ENCODE data around the gene ZBTB4. TPM values are rescaled to one million over a fixed set of nuclear protein-coding genes. Genes with fewer than 3 reads are reported as not detected.

The ZBTB4 gene
- total RNA-seq, 1 donor from 2014 or later: 51.0 TPM

- H3K4me3 Mint-ChIP-seq (ENCODE audit: unreplicated experiment): no peak overlapping the region
- no peaks in the 10 kb centered on the region for H3K27me3 Mint-ChIP-seq (ENCODE audit: low read depth)
- H3K36me3 Mint-ChIP-seq (ENCODE audit: low read depth): peaks cover 35% of the 10 kb centered on the region
- H3K9me3 Mint-ChIP-seq (ENCODE audit: low read depth): no peaks in the 10 kb centered on the region
- no peak overlapping the region for H3K27ac Mint-ChIP-seq (ENCODE audit: unreplicated experiment)
- TF ChIP-seq, protein P1, sequence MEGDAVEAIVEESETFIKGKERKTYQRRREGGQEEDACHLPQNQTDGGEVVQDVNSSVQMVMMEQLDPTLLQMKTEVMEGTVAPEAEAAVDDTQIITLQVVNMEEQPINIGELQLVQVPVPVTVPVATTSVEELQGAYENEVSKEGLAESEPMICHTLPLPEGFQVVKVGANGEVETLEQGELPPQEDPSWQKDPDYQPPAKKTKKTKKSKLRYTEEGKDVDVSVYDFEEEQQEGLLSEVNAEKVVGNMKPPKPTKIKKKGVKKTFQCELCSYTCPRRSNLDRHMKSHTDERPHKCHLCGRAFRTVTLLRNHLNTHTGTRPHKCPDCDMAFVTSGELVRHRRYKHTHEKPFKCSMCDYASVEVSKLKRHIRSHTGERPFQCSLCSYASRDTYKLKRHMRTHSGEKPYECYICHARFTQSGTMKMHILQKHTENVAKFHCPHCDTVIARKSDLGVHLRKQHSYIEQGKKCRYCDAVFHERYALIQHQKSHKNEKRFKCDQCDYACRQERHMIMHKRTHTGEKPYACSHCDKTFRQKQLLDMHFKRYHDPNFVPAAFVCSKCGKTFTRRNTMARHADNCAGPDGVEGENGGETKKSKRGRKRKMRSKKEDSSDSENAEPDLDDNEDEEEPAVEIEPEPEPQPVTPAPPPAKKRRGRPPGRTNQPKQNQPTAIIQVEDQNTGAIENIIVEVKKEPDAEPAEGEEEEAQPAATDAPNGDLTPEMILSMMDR (IDR thresholded peaks at IDR 0.05): no peak
- no peaks in the 10 kb centered on the region for H3K4me1 Mint-ChIP-seq (ENCODE audit: low read depth)
- no peak for DNase-seq (ENCODE audit: low spot score)
Observed at GRCh38 chr17:7413346-7413985, 66.0 kb downstream of the ZBTB4 start.

DNA sequence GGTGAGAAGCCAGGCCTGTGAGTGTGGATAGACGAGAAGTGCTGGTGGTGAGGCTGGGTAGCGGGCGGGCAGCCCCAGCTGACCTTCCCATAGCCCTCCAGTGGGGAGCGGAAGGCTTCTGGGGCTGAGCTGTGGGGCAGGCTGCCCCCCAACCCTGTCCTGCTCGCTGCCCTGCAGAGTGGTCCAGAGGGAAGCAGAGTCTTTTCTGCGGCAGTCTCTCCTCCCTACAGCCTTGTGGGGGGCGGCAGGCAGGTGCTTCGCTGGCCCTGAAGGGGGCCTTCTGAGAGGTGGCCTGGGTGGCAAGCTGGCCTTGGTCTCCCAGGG, 68.0 kb downstream of the ZBTB4 start:
- H3K27me3 Mint-ChIP-seq (ENCODE audit: low read depth): no peaks in the 10 kb centered on the region
- peaks cover 7% of the 10 kb centered on the region for H3K4me1 Mint-ChIP-seq (ENCODE audit: low read depth)
- H3K27ac Mint-ChIP-seq (ENCODE audit: unreplicated experiment): no peak overlapping the region
- H3K9me3 Mint-ChIP-seq (ENCODE audit: low read depth): no peaks in the 10 kb centered on the region
- TF ChIP-seq, protein P1 (IDR thresholded peaks at IDR 0.05): no peak
- H3K36me3 Mint-ChIP-seq (ENCODE audit: low read depth): peaks cover 32% of the 10 kb centered on the region
- H3K4me3 Mint-ChIP-seq (ENCODE audit: unreplicated experiment): no peak overlapping the region
- no peak for DNase-seq (ENCODE audit: low spot score)

GRCh38 chr17:7410634-7411426, 68.6 kb downstream of the ZBTB4 start:
- Mint-ChIP-seq H3K4me1 (ENCODE audit: low read depth) (peaks cover 13% of the 10 kb centered on the region), H3K9me3 (ENCODE audit: low read depth) (no peaks in the 10 kb centered on the region), H3K4me3 (ENCODE audit: unreplicated experiment) (no peak overlapping the region), H3K36me3 (ENCODE audit: low read depth) (peaks cover 28% of the 10 kb centered on the region), H3K27me3 (ENCODE audit: low read depth) (no peaks in the 10 kb centered on the region), H3K27ac (ENCODE audit: unreplicated experiment) (peak overlapping the region; percentile 6)
- TF ChIP-seq, protein P1 (IDR thresholded peaks at IDR 0.05): no peak
- DNase-seq (ENCODE audit: low spot score): no peak

DNA sequence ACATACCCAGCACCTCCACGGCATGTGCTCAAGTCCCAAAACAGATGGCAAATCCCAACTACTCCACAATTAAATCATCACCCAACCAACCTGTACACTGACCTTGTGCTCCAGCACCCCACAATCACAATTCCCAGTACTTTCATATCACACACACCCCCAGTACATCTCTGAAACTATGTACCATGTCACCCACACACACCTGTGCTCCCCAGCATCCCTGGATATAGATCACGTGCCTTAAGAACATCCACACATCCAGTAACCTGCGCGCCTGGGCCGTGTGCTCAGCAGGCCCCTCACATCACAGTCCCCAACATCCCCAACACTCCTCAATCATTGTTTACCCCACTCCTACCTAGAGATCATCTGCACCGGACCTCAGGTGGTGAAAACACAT, 69.7 kb downstream of the ZBTB4 start:
- DNase-seq (ENCODE audit: low spot score): no peak
- H3K27ac Mint-ChIP-seq (ENCODE audit: unreplicated experiment): no peak overlapping the region
- H3K4me1 Mint-ChIP-seq (ENCODE audit: low read depth): peaks cover 17% of the 10 kb centered on the region
- no peaks in the 10 kb centered on the region for H3K9me3 Mint-ChIP-seq (ENCODE audit: low read depth)
- TF ChIP-seq, protein P1 (IDR thresholded peaks at IDR 0.05): no peak
- peaks cover 23% of the 10 kb centered on the region for H3K36me3 Mint-ChIP-seq (ENCODE audit: low read depth)
- H3K27me3 Mint-ChIP-seq (ENCODE audit: low read depth): no peaks in the 10 kb centered on the region
- H3K4me3 Mint-ChIP-seq (ENCODE audit: unreplicated experiment): no peak overlapping the region

Other genes starting within 250 kb of the ZBTB4 start
- gene DVL2, start 245.1 kb downstream of the ZBTB4 start, total RNA-seq: 58.8 to 65.2 TPM (median 59.5 TPM) in 3 replicates
- gene PHF23, start 240.2 kb downstream of the ZBTB4 start, total RNA-seq: 49.5 to 57.8 TPM (median 53.1 TPM) in 3 replicates
- gene GABARAP, start 237.2 kb downstream of the ZBTB4 start, total RNA-seq: 449 to 459 TPM (median 455 TPM) in 3 replicates
- 105 to 118 TPM (median 111 TPM) in 3 replicates for gene CTDNEP1, start 227.9 kb downstream of the ZBTB4 start, total RNA-seq
- gene ELP5, start 227.4 kb downstream of the ZBTB4 start, total RNA-seq: 24.9 to 32.7 TPM (median 25.8 TPM) in 3 replicates
- 0.42 to 0.54 TPM (median 0.46 TPM) in 3 replicates for gene CLDN7, start 217.2 kb downstream of the ZBTB4 start, total RNA-seq
- 0.15 to 0.38 TPM (median 0.30 TPM) in 3 replicates for gene SLC2A4, start 197.9 kb downstream of the ZBTB4 start, total RNA-seq
- gene YBX2, start 185.0 kb downstream of the ZBTB4 start, total RNA-seq: 0.56 to 0.57 TPM in 2 of 3 replicates, not detected in the other
- gene EIF5A, start 172.0 kb downstream of the ZBTB4 start, total RNA-seq: 364 to 494 TPM (median 376 TPM) in 3 replicates
- gene GPS2, start 164.3 kb downstream of the ZBTB4 start, total RNA-seq: 43.9 to 64.9 TPM (median 55.3 TPM) in 3 replicates
- gene NEURL4, start 150.3 kb downstream of the ZBTB4 start, total RNA-seq: 28.0 to 43.3 TPM (median 32.4 TPM) in 3 replicates
- 2.9 to 6.8 TPM (median 3.7 TPM) in 3 replicates for gene ACAP1, start 143.1 kb downstream of the ZBTB4 start, total RNA-seq
- 16.6 to 23.3 TPM (median 23.0 TPM) in 3 replicates for gene KCTD11, start 127.5 kb downstream of the ZBTB4 start, total RNA-seq
- not detected in 3 replicates for gene TMEM95, start 124.5 kb downstream of the ZBTB4 start, total RNA-seq
- gene TNK1, start 98.5 kb downstream of the ZBTB4 start, total RNA-seq: 0.22 to 0.72 TPM in 2 of 3 replicates, not detected in the other
- gene PLSCR3, start 85.1 kb downstream of the ZBTB4 start, total RNA-seq: 79.8 to 82.6 TPM (median 81.5 TPM) in 3 replicates
- 32.8 to 42.8 TPM (median 34.3 TPM) in 3 replicates for gene TMEM256, start 75.5 kb downstream of the ZBTB4 start, total RNA-seq
- gene NLGN2, start 71.8 kb downstream of the ZBTB4 start, total RNA-seq: 45.2 to 49.8 TPM (median 46.7 TPM) in 3 replicates
- not detected in 3 replicates for gene SPEM1, start 59.3 kb downstream of the ZBTB4 start, total RNA-seq
- not detected in 3 replicates for gene SPEM2, start 54.0 kb downstream of the ZBTB4 start, total RNA-seq
- not detected in 3 replicates for gene SPEM3, start 50.8 kb downstream of the ZBTB4 start, total RNA-seq
- gene TMEM102, start 44.2 kb downstream of the ZBTB4 start, total RNA-seq: 6.9 to 9.1 TPM (median 7.7 TPM) in 3 replicates
- 5.0 to 6.0 TPM (median 5.1 TPM) in 3 replicates for gene FGF11, start 40.1 kb downstream of the ZBTB4 start, total RNA-seq
- 12.2 to 14.0 TPM (median 12.6 TPM) in 3 replicates for gene CHRNB1, start 34.6 kb downstream of the ZBTB4 start, total RNA-seq
- not detected in 3 replicates for gene SLC35G6, start 1.8 kb upstream of the ZBTB4 start, total RNA-seq
- gene POLR2A, start 4.7 kb upstream of the ZBTB4 start, total RNA-seq: 113 to 121 TPM (median 115 TPM) in 3 replicates
- gene TNFSF12, start 69.4 kb upstream of the ZBTB4 start, total RNA-seq: 12.1 to 23.3 TPM (median 23.0 TPM) in 3 replicates
- 0.48 to 1.9 TPM (median 1.7 TPM) in 3 replicates for gene TNFSF13, start 79.1 kb upstream of the ZBTB4 start, total RNA-seq
- 45.3 to 57.8 TPM (median 49.4 TPM) in 3 replicates for gene SENP3, start 82.3 kb upstream of the ZBTB4 start, total RNA-seq
- gene CD68, start 100.0 kb upstream of the ZBTB4 start, total RNA-seq: 1.2 to 3.3 TPM (median 2.6 TPM) in 3 replicates
- 33.1 to 47.8 TPM (median 35.9 TPM) in 3 replicates for gene MPDU1, start 104.2 kb upstream of the ZBTB4 start, total RNA-seq
- 0.32 to 0.39 TPM in 2 of 3 replicates, not detected in the other for gene SOX15, start 110.5 kb upstream of the ZBTB4 start, total RNA-seq
- gene FXR2, start 135.3 kb upstream of the ZBTB4 start, total RNA-seq: 48.4 to 53.7 TPM (median 52.5 TPM) in 3 replicates
- 82.1 to 85.0 TPM (median 84.9 TPM) in 3 replicates for gene SAT2, start 148.2 kb upstream of the ZBTB4 start, total RNA-seq
- gene SHBG, start 150.5 kb upstream of the ZBTB4 start, total RNA-seq: 0.67 to 1.2 TPM (median 0.92 TPM) in 3 replicates
- gene ATP1B2, start 171.3 kb upstream of the ZBTB4 start, total RNA-seq: 0.77 to 2.2 TPM (median 0.90 TPM) in 3 replicates
- 74.5 to 77.7 TPM (median 74.9 TPM) in 3 replicates for gene TP53, start 207.9 kb upstream of the ZBTB4 start, total RNA-seq
- 6.5 to 12.6 TPM (median 7.1 TPM) in 3 replicates for gene WRAP53, start 208.8 kb upstream of the ZBTB4 start, total RNA-seq
- gene EFNB3, start 225.6 kb upstream of the ZBTB4 start, total RNA-seq: 4.1 to 6.5 TPM (median 6.4 TPM) in 3 replicates
- not detected in 3 replicates for gene DNAH2, start 238.1 kb upstream of the ZBTB4 start, total RNA-seq